Esophagus muscularis mucosa (tissue), 4 donors: Measurements from ENCODE around the gene ARL8B.

Experiments
- EP300 ChIP-seq: sonication (generic); formaldehyde crosslinking; IDR thresholded peaks from one replicate; pipeline ENCODE4 v1.6.1; 2017; ENCODE audit warnings: antibody characterized with exemption
- POLR2A ChIP-seq: fragments of 450-650 bp; IDR thresholded peaks from one replicate; pipeline ENCODE4 v1.6.1; 2017; ENCODE audit warnings: antibody characterized with exemption, moderate library complexity, mild to moderate bottlenecking, low read depth
- TF ChIP-seq, protein P1 (sequence below), 3 experiments: fragments of 200-600 bp in 2 of 3; fragments of 450-650 bp in 1 of 3; sonication (generic) in 2 of 3; IDR thresholded peaks; one replicate each; pipeline ENCODE4 v1.5.1; 2017 to 2019; ENCODE audit warnings: antibody characterized with exemption in 3 of 3, mild to moderate bottlenecking in 2 of 3, moderate library complexity in 1 of 3

DNA sequence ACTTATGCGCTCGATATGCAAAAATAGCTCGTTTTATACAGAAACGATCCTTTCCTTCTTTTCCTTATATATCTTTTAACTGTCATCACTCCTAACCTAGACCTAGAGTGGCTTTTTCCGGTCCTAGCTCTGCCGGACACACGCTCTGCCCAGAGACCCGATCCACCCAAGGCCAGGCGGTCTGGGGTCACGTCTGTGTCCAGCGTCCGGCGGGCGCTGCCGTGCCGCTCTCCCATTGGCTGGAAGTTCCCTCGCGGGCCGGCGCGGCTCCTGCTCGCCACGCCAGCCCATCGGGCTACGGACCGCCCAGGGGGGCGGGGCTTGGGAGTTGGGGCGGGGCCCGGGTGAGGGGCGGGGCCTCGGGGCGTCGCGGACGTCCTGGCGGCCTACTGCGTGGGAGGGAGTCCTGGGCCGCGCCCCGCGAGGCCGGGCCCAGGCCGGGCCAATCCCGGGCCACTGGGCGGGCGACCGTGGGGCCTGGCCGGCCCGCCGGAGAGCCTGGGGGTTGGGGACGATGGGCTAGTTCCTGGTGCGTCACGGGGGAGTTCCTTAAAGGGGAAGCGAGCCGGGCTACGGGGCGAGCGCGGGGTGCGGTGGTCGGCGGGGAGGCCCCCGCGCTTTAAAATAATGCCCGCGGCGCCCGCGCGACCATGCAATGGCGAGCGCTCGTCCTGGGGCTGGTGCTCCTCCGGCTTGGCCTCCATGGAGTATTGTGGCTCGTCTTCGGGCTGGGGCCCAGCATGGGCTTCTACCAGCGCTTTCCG is 65.2 kb downstream of the ARL8B start, which contains the start of gene EDEM1:
- TF ChIP-seq, protein P1, sequence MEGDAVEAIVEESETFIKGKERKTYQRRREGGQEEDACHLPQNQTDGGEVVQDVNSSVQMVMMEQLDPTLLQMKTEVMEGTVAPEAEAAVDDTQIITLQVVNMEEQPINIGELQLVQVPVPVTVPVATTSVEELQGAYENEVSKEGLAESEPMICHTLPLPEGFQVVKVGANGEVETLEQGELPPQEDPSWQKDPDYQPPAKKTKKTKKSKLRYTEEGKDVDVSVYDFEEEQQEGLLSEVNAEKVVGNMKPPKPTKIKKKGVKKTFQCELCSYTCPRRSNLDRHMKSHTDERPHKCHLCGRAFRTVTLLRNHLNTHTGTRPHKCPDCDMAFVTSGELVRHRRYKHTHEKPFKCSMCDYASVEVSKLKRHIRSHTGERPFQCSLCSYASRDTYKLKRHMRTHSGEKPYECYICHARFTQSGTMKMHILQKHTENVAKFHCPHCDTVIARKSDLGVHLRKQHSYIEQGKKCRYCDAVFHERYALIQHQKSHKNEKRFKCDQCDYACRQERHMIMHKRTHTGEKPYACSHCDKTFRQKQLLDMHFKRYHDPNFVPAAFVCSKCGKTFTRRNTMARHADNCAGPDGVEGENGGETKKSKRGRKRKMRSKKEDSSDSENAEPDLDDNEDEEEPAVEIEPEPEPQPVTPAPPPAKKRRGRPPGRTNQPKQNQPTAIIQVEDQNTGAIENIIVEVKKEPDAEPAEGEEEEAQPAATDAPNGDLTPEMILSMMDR (IDR thresholded peaks at IDR 0.05): peak in 1 of 3 experiments; percentile 9
- TF ChIP-seq POLR2A (peak; percentile 72), EP300 (no peak)
